DLD1 (cell line): Measurements from ENCODE around the gene HSP90AB1.

ENCODE experiments used
- in situ Hi-C: cut with HindIII; loops from 2 replicates; pipeline ENCODE4 v1.10.0; 2017; ENCODE audit warnings: low sequenced_read_pairs

The HSP90AB1 gene

DNA sequence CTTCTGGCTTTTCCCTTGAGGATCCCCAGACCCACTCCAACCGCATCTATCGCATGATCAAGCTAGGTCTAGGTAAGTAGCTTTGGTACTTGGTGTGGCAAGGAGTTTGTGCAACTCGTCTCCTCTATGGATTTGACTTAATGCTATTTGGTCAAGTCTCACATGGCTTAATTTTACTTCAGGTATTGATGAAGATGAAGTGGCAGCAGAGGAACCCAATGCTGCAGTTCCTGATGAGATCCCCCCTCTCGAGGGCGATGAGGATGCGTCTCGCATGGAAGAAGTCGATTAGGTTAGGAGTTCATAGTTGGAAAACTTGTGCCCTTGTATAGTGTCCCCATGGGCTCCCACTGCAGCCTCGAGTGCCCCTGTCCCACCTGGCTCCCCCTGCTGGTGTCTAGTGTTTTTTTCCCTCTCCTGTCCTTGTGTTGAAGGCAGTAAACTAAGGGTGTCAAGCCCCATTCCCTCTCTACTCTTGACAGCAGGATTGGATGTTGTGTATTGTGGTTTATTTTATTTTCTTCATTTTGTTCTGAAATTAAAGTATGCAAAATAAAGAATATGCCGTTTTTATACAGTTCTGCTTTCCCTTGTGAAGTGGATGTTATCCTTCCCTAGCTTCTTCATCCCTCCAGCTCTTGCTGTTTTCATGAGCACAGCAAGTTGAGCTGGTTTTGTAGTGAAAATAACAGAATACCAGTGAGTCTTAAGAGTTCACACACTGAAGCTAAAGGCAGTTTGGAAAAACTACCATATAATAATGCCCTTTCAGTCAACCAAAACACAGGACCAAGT lies 6.6 kb downstream of the HSP90AB1 start:
- in situ Hi-C loops, result loop anchor here (10.0 kb wide), 1 partner anchor 51 kb away; no protein-coding TSS in a partner anchor

- in situ Hi-C loops, result loop anchor here (5.0 to 10.0 kb wide), 2 partner anchors 50 to 83 kb away; no protein-coding TSS in a partner anchor
Measured at GRCh38 chr6:44254191-44255104, 7.5 kb downstream of the HSP90AB1 start.

GRCh38 chr6:44255105-44255808 lies 8.4 kb downstream of the HSP90AB1 start:
- in situ Hi-C loops, result loop anchor here (5.0 to 10.0 kb wide), 2 partner anchors 50 to 82 kb away; no protein-coding TSS in a partner anchor

GRCh38 chr6:44255871-44256774 lies 9.2 kb downstream of the HSP90AB1 start:
- in situ Hi-C loops, result loop anchor here (5.0 to 10.0 kb wide), 2 partner anchors 49 to 81 kb away; no protein-coding TSS in a partner anchor

DNA sequence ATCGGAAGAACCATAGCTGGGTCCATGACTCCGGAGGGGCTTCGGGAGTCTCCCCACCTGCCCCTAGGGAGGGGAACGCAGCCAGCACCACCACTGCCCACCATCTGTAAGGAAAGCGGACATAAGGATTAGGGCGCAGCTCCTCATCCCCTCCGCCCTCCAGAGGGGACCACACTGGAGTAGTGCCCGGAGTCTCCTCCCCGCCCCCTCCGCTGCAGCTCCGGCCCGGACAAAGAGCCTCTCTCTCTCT lies 9.8 kb downstream of the HSP90AB1 start:
- in situ Hi-C loops, result loop anchor here (5.0 to 10.0 kb wide), 2 partner anchors 48 to 81 kb away; no protein-coding TSS in a partner anchor

GRCh38 chr6:44257025-44257752 lies 10.3 kb downstream of the HSP90AB1 start, which contains the start of gene SLC35B2:
Gene SLC35B2, minus strand, starts transcription at chr6:44257528. Its CDS starts 118 bp downstream, at chr6:44257410.
- in situ Hi-C loops, result loop anchor here (5.0 to 10.0 kb wide), 2 partner anchors 48 to 80 kb away; no protein-coding TSS in a partner anchor

DNA sequence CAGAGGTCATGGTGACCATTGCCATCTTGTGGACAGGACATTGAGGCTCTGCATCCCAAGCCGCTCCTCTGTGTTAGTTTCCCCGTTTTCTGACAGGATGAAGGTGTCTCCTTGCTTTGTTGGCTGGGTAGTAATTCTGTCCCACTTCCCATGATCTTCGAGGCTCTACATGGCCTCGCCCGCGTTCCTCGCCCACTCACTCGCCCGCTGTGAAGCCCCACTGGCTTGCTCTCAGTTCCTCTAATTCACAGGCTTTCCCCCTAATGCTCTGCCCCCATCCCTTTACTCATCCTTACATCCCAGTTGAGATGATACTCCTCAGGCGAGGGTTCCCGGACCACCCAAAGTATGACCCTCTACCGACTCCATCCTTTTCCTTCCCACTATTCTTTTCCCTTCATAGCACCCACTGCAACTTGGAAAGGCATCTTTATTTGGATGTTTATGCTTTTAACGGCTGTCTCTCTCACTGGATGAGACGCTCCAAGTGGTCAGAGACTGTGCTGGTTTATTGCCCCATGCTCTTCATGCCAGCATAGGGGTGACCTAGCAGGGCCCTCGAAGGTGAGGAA lies 10.9 kb downstream of the HSP90AB1 start:
- in situ Hi-C loops, result loop anchor here (5.0 to 10.0 kb wide), 2 partner anchors 47 to 79 kb away; no protein-coding TSS in a partner anchor

GRCh38 chr6:44258325-44258863 lies 11.5 kb downstream of the HSP90AB1 start:
- in situ Hi-C loops, result loop anchor here (5.0 to 10.0 kb wide), 2 partner anchors 46 to 79 kb away; no protein-coding TSS in a partner anchor

DNA sequence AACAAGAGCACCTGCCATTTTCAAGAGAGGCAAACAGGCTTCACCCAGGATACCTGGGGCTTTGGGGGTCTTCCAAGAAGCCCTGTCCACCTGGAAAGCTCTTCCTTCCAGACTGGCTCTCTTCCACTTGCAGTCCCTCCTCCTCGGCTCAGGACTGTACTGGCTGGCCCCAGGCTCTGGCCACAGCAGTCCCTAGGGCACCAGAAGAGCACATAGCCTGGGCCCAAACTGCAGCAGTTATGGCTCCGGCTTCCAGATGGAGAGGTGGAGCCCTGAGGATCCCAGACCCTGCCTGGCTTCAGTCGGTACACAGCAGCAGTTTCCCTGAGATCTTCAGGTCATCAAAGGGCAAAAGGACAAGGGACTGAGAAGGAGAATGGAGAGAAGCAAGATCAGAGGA lies 12.0 kb downstream of the HSP90AB1 start:
- in situ Hi-C loops, result loop anchor here (5.0 to 10.0 kb wide), 2 partner anchors 46 to 78 kb away; no protein-coding TSS in a partner anchor

DNA sequence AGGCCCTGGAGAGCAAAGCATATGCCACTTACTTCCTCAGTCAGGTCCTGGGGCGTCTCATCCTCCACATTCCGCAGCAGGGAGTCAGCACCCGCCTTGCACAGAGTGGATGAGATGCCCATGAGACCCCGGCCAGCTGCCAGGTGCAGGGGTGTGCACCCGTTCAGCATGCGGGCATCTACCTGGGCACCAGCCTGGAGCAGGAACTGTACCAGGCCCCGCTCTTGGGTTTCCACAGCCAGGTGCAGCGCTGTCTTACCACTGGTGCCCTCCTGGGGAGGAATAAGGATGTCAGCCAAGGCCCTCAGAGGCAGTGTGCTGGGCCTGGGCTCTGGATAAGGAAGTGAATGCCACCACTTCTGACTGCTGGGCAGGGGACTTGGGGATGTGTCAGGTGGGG lies 13.1 kb downstream of the HSP90AB1 start:
- in situ Hi-C loops, result no loop called here

DNA sequence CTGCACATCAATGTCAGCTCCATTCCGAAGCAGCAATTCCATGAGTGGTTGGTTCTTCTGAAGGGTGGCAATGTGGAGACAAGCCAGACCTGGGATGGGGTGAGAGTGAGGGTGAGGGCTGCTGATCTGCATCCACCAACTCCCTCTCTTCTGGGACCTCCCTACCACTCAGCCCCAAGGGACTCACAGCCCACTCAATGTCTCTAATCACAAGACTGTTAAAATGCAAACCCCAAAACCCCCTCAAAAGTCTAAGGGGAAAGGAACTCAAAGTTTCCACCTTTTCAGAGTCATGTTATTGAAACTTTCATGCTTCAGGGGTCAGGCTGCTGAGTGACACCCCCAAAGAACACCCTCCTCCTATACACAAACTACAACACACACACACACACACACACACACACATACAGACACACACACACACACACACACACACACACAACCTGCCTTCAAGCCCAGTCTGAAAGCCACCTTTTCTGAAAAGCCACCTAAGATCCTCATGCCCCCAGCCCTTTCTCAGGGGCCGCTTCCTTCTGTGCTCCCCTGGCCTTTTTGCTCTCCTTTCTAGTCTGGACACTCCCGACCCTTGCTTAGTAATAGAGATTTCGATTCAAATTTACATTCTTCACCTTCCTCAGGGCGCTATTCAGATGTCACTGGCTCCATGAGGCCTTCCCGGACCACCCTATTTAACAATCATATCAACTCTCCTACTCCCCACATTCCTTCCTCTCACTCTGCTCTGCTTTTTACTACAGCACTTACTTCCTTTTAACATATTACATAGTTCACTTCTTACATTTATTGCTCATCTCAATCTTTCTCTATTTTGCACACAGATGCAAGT lies 13.8 kb downstream of the HSP90AB1 start:
- in situ Hi-C loops, result no loop called here

GRCh38 chr6:44261581-44261980 lies 14.7 kb downstream of the HSP90AB1 start:
- in situ Hi-C loops, result no loop called here

GRCh38 chr6:44262467-44263353 lies 15.8 kb downstream of the HSP90AB1 start:
- in situ Hi-C loops, result no loop called here

DNA sequence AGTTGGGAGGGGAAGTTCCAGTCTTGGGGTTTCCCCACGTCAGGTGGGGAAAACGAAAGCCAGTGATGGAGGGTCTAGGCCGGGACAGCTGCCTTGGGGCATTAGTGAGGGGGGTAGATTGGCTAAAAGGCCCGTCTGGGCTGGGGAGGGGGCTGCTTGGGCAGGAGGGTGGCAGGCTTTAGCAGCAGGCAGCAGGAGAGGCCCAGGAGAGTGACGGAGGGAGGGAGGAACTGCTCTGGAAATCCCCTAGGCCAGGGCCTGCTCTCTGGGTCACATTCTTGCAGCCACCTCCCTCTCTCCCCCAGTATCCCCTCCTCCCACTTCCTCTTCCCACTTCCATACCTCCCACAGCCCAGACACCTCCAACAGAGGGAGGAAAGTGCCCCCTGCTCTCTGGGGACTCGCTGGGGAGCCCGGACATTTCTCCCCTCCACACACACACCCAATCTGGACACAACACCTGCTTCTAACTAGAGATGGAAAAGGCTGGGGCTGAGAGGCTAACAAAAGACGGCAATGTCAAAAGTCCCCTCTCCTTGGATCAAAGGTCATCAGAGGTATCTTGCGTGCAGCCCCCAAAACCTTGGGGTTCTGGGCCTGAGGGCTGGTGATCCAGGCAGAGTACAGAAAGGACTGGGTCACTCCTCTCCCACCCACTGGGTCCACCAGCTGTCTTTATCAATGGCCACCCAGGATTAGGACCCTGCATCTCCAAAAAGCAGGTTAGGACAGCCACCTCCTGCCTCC lies 16.6 kb downstream of the HSP90AB1 start:
- in situ Hi-C loops, result no loop called here

DNA sequence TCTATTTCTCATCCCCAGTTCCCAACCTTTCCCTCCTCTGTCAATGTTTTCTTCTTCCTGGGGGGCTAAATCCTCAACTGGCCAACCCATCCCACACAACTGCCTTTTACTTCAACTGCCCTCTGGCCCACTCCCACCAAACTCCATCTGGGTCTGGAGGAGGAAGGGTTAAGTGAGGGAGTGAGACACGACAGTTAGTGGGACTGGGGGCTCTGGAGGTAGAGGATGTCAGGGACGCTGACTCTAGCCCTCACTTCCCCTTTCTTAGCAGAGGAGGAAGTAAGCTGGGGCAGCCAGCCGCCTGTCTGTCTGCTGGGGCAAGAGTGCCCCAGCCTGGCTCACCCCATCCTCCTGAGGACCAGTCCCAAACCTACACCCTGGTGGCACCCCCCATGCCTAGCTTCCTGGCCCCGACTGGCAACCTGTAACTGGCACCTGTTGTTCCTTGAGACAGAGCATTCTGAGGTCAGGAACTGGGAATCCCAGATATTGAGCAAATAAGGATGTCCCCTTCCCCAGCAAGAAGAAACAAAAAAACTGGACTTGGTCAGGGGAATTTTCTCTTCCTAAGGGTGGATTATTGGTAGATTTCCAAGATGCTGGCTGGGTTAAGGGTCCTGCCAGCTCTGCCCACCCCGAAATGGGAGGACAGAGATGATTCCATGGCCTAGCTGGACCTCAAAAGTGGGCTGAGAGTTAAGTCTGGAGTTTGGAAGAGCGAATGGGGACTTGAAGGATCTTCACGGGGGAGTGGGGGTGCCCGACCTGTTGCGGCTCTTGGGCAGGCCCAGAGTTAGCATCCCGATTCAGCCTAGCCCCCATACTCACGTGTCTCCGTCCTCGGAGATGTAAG lies 17.5 kb downstream of the HSP90AB1 start:
- in situ Hi-C loops, result no loop called here
